Spleen (tissue), 7 donors: Measurements from ENCODE around the gene EHD2.

Experiments used
- POLR2A ChIP-seq, 3 donors: fragments of 450-650 bp; IDR thresholded peaks; one replicate each; pipeline ENCODE4 v1.5.1; 2017; ENCODE audit warnings: antibody characterized with exemption in 3 of 3, mild to moderate bottlenecking in 1 of 3
- TF ChIP-seq, protein P1 (sequence below), 11 experiments: fragments of 200-600 bp in 7 of 11; fragments of 450-650 bp in 4 of 11; sonication (generic) in 4 of 11; IDR thresholded peaks in 8 of 11; conservative IDR thresholded peaks in 3 of 11; 1 replicate in 7 of 11; 2 replicates in 4 of 11; pipeline versions ENCODE4 v1.4.0 to v1.8.0; 2016 to 2021; ENCODE audit warnings: antibody characterized with exemption in 11 of 11, inconsistent platforms in 4 of 11, mild to moderate bottlenecking in 1 of 11
- donor health status: DM: no; HTN: no; CAD: no; lungs with moderate emphysema.
- donor health status: DM: no; HTN: no; CAD: no.
- donor health status: DM: no; HTN: no; CAD: no.

DNA sequence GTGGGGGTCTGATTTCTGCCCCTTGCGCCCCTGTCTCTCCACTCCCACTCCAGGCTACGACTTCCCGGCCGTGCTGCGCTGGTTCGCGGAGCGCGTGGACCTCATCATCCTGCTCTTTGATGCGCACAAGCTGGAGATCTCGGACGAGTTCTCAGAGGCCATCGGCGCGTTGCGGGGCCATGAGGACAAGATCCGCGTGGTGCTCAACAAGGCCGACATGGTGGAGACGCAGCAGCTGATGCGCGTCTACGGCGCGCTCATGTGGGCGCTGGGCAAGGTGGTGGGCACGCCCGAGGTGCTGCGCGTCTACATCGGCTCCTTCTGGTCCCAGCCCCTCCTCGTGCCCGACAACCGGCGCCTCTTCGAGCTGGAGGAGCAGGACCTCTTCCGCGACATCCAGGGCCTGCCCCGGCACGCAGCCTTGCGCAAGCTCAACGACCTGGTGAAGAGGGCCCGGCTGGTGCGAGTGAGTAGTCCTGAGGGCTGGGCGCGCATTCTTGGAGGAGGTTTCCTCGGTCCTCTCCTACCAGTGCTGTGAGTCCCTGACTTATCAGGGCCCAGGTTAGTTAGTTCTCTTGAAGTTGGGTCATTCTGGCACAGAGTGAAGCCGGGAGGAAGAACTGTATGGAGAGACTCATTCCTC lies 12.7 kb downstream of the EHD2 start:
- TF ChIP-seq, protein P1, sequence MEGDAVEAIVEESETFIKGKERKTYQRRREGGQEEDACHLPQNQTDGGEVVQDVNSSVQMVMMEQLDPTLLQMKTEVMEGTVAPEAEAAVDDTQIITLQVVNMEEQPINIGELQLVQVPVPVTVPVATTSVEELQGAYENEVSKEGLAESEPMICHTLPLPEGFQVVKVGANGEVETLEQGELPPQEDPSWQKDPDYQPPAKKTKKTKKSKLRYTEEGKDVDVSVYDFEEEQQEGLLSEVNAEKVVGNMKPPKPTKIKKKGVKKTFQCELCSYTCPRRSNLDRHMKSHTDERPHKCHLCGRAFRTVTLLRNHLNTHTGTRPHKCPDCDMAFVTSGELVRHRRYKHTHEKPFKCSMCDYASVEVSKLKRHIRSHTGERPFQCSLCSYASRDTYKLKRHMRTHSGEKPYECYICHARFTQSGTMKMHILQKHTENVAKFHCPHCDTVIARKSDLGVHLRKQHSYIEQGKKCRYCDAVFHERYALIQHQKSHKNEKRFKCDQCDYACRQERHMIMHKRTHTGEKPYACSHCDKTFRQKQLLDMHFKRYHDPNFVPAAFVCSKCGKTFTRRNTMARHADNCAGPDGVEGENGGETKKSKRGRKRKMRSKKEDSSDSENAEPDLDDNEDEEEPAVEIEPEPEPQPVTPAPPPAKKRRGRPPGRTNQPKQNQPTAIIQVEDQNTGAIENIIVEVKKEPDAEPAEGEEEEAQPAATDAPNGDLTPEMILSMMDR (IDR thresholded peaks at IDR 0.05 in 8 of 11, conservative IDR thresholded peaks at IDR 0.05 in 3 of 11), result no peak
- no peak for TF ChIP-seq POLR2A (IDR thresholded peaks at IDR 0.05)
